Superior temporal gyrus (tissue), 1 donor: ENCODE results near the gene PLXDC2.

Experiments used
- DNase-seq: peaks from one replicate; pipeline ENCODE4 v3.0.0-alpha.2; 2016; ENCODE audit errors: extremely low spot score

PLXDC2 gene

GRCh38 chr10:20110125-20111100 is 294.2 kb downstream of the PLXDC2 start:
- peak; percentile 50 for DNase-seq

DNA sequence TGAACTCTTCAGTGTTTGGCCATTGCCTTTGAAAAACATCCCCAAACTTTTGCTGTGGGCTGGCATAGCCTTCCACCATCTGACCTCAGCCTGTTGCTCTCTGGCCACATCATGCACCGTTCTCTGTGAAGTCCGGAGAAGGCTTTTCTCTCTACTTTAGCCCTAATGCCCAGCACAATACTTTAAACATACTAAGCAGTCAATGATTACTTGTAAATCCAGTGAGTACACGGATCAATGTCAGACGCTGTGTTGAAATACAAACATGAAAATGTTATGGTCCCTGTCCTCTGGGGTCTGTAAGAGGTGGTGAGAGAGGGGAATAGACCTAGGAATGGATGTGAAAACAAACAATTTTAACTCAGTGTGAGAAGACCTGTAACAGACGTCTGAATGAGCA is 297.9 kb downstream of the PLXDC2 start:
- no peak for DNase-seq

DNA sequence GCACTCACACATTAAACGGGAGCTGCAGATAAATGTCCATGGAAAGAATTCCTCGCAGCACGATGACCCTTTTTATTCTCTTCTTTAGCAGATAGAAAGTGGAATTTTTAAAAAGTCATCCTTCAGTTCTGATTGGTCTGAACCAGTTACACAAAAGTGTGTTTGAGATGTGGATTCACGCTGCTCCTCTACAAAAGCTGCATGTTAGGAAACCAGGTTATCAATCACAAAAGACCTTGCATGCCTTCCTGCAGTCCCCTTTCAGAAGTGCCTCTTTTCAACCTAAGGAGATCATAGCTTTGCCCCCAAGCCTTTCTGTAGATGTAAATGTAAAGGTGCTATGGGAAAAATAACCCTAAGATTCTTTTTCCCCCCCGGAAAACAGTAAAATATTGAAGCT is 299.7 kb downstream of the PLXDC2 start:
- DNase-seq, result no peak

DNA sequence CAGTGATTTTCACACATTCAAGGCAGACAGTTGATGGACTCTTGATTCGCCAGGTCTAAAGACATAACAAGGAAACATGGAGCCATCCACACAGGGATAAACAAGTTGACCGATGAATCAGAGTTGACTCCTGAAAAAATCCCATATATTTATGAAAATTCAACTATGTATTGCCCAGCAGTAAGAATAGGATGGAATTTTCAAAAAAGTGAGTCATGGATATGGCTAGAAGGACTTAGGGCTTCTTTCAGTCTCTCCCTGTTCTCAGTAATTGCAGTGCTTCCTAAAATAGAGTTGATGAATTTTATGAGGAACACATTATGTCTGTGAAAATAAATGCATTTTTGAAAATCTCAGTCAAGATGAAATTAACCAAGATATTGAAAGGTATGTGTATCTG is 301.2 kb downstream of the PLXDC2 start:
- DNase-seq, result no peak

GRCh38 chr10:20118119-20118518 is 301.9 kb downstream of the PLXDC2 start:
- no peak for DNase-seq

DNA sequence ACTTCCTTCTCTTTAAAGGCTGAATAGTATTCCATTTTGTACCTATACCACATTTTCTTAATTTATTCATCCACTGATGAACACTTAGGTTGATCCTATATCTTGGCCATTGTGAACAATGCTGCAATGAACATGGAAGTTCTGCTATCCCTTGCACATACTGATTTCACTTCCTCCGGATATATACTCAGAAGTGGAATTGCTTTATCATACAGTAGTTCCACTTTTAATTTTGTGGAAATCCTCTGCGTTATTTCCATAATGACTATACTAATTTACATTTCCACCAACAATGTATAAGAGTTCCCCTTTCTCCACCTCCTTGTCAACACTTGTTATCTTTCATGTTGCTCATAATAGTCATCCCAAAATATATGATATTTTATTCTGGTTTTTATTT is 312.6 kb downstream of the PLXDC2 start:
- no peak for DNase-seq

DNA sequence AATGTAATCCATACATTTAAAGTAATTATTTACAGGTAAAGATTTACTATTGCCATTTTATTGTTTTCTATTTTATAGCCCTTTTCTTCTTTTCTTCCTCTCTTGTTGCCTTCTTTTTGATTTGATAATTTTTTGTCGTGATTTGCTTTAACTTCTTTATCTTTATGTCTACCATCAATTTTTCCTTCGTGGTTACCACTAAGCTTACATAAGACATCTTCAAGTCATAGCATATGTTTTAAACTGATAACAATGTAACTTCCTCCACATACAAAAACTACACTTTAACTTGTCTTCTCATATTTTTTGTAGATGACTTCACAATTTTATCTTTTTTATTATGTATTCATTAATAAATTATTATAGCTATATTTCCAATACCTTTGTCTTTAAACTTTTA is 316.6 kb downstream of the PLXDC2 start:
- no peak for DNase-seq

- DNase-seq, result no peak
Measured at GRCh38 chr10:20133669-20134189, 317.5 kb downstream of the PLXDC2 start.

DNA sequence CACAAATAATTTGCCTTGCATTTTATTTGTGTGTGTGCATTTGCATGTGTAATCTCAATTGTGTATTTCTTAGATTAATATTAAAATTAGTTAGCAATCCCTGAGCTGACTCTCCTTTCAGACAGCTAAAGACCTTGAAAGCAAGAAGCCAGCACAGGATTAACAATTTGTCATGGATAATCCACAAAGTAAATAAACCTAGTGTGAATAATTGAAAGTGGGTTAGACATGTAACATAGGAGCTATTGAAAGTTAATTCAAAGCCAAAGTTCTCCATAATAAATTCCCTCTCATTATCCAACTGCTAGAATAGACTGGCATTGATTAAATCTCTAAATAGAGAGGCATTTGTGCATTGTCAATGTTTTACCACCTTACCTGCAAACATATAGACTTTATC is 326.1 kb downstream of the PLXDC2 start:
- DNase-seq, result no peak

DNA sequence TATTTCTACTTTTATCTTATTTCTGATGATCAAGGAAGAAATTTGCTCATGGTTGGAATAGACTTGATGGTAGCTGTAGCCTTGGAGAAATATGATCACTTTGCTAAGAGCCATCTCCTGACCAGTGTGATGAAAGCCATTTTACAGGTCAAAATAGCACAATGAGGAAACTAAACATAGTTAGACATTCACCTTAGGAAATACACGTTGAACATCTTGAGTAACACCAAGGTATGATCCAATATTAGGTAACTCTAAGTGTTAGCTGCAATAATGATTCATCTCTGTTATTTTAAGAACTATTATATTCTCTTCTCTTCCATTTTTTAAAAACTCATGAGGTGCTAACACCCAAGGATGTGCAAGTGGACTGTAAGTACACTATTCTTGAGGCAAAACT is 328.0 kb downstream of the PLXDC2 start:
- no peak for DNase-seq

GRCh38 chr10:20146004-20146403 is 329.8 kb downstream of the PLXDC2 start:
- DNase-seq, result no peak

GRCh38 chr10:20147684-20148083 is 331.5 kb downstream of the PLXDC2 start:
- DNase-seq, result no peak

DNA sequence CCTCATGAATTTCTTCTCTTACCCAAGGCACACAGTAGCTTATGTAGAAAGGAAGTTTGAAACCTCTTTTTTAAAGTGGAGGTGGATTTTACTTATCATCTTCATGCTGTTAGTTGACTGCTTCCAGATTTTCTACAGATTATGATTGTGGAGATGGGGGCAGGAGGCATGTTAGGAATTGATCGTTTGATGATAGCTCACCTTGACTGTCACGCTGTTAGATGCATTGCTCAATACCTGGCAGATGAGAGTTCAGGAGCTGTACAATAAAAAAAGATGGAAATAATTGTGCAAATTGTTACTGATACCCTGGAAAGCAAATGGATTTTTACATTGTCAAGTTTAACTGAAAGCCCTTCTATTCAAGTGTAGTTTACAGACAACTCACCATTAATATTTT is 340.3 kb downstream of the PLXDC2 start:
- no peak for DNase-seq

DNA sequence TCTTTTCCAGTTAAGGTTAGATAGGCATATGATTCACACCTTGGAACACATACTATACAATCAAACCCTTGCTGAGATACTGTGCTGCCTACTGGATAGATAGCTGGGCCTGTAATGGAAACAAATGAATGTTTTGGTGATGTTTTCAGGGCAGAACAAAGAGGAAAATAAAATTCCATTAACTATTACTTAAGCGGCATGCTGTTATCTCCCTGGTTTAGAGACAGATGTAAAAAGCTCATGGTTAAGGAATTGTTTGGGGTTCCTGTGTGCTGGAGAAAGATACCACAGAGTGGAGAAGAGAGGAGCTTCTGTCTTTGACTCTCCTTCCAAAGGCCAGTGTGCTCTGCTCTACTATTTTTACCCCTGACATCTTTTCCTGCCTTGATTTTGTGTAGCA is 341.1 kb downstream of the PLXDC2 start:
- no peak for DNase-seq

GRCh38 chr10:20158086-20158485 is 341.9 kb downstream of the PLXDC2 start:
- no peak for DNase-seq

DNA sequence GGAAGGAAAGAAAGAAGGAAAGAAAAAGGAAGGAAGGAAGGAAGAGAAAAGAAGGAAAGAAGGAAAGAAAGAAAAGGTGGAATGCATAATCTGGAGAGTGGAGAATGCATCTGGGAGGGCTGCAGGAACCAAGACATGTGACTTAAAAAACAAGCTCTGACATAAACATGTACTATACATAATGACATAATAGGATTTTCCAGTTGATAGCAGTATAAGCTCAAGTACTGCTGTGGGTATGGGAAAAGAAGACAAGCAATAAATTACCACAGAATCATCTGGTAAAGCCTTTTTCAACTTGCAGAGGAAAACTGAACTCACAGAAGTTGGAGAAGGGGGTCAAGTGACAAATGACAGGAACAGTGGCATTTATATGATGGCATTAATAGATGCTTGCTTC is 345.9 kb downstream of the PLXDC2 start:
- DNase-seq, result no peak

DNA sequence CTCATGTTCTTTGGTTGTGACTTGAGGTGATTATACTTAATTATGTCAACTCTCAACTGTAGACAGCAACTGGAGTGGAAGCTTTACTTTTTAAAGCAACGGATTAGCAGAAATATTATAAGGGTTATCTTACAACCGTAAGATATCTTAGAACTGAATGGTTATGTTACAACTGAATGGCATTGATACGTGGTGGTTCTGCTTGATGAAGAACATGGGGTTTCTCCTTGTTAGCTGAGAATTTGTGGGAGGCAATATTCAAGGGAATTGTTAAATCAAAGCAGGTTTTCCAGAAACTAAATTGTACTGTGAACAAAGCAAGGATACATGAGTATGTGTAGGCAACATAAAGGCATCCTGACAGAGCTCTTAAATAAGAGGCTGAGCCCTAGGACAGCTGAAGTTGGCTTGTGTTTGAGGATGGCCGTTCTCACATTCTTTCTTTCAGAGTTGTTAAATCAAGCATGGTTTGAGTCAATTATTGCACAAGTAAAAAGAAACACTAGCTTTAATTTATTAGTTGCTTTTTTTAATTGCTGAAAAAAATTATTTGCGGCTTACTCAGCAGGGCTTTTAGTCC is 350.0 kb downstream of the PLXDC2 start:
- DNase-seq, result no peak

- DNase-seq, result no peak
Measured at GRCh38 chr10:20170661-20171060, 354.4 kb downstream of the PLXDC2 start.

DNA sequence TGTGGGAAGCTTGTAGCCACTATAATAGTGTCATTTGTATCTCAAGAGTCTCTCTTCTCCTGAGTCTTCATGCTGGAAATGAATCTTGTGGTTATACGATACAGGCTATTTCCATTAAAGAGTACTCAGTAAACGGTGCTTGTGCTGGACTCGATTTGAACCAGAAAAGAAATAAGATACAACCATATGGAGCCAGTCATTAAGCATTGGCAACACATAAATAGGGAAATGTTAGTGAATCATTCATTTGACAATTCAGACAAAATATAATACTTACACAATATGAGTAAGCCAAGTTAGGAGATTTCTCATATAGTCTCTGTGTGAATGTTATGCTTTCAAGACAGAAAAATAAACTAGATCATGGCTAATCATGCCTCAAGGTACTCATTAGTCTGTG is 356.8 kb downstream of the PLXDC2 start:
- DNase-seq, result no peak

DNA sequence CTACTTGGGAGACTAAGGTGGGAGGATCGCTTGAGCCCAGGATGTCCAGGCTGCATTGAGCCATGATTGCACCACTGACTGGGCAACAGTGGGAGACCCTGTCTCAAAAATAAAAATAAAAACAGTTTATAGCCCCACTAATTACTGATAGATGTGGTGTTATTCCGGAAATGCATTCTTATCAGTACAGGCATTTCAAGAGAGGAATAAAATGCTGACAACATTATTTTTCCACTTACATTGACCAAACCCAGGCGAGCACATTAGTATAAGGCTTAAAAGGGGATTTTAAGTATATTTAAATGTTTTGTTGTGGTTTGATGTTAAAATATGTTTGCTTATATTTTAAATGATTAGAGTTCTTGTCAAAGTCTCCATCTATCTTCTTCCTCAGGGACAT is 359.5 kb downstream of the PLXDC2 start:
- no peak for DNase-seq

- no peak for DNase-seq
Measured at GRCh38 chr10:20180766-20181165, 364.5 kb downstream of the PLXDC2 start.

DNA sequence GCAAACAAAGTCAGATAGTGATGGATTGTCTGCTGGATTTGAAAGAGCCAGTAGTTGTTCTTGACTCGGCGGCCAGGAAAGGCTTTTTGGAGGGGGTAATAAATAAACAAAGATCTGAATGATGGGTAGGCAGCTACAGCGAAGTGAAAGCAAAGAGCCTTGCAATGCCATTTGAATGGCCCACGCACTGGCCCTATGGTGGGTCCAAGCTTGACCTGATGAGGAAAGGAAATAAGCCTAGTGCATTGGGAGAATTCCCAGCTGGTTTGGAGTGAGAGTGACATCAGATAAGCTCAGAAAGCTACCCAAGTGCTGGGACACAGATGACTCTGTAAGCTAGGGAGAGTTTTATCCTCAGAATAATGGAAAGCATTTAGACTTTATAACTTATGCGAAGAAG is 365.2 kb downstream of the PLXDC2 start:
- peak; percentile 48 for DNase-seq

DNA sequence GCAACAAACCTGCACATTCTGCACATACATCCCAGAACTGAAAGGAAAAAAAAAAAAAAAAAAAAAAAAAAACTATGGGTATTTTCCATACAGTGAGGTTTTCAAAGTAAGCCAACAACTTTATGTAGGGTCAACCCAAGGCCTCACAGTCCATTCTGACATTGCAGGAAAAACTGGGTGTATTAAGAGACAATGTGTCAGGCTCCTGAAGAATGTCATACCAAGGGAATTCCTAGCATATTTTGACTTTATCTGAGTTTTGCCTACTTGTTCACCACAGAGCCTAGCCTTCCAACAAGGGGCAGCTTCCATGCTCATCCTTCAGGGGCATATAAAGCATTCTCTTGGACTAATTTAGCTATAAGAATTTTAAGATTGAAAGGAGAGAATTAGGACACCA is 368.9 kb downstream of the PLXDC2 start:
- no peak for DNase-seq
